ENCODE measurements around the gene NYNRIN.

Gene NYNRIN

GRCh38 chr14:24365600-24366412 is 33.0 kb upstream of the NYNRIN start:
- H3K4me3 ChIP-seq (ENCODE audit: low read depth, low read length): peak overlapping the region; percentile 59
- peak; percentile 65 for DNase-seq (ENCODE audit: low read depth, low spot score)
- ChIA-PET POLR2A (interaction anchor here (0.6 to 2.3 kb wide), 12 partner anchors 8 to 76 kb away, joined by 3 to 32 read pairs (median 4); partner anchors contain the start of genes CBLN3, KHNYN and SDR39U1), CTCF (interaction anchor here (0.7 to 2.3 kb wide), 31 partner anchors 9 to 76 kb away, joined by 3 to 83 read pairs (median 5); partner anchors contain the start of genes ADCY4, CBLN3, CIDEB and KHNYN)
- TF ChIP-seq CTCF (IDR thresholded peaks at IDR 0.05; ENCODE audit: insufficient read depth, low read length, missing control alignments): peak; percentile 97

- DNase-seq (ENCODE audit: low read depth, low spot score): no peak
- peak overlapping the region; percentile 59 for H3K4me3 ChIP-seq (ENCODE audit: low read depth, low read length)
- CTCF ChIA-PET: interaction anchor here (0.8 to 2.3 kb wide), 25 partner anchors 10 to 75 kb away, joined by 3 to 83 read pairs (median 7); partner anchors contain the start of genes ADCY4, CBLN3, CIDEB and KHNYN
- POLR2A ChIA-PET: interaction anchor here (0.6 to 2.3 kb wide), 10 partner anchors 9 to 75 kb away, joined by 3 to 32 read pairs (median 4); partner anchors contain the start of genes CBLN3 and KHNYN
- TF ChIP-seq CTCF (IDR thresholded peaks at IDR 0.05; ENCODE audit: insufficient read depth, low read length, missing control alignments): no peak
These were observed 32.4 kb upstream of the NYNRIN start for GRCh38 chr14:24366413-24366720.

- ChIA-PET CTCF (interaction anchor here (0.8 to 2.3 kb wide), 20 partner anchors 10 to 74 kb away, joined by 3 to 83 read pairs (median 10); partner anchors contain the start of genes ADCY4, CBLN3, CIDEB and KHNYN), POLR2A (interaction anchor here (0.6 to 2.3 kb wide), 10 partner anchors 10 to 75 kb away, joined by 3 to 32 read pairs (median 4); partner anchors contain the start of genes CBLN3 and KHNYN)
- H3K4me3 ChIP-seq (ENCODE audit: low read depth, low read length): peak overlapping the region; percentile 59
- DNase-seq (ENCODE audit: low read depth, low spot score): peak; percentile 81
- TF ChIP-seq CTCF (IDR thresholded peaks at IDR 0.05; ENCODE audit: insufficient read depth, low read length, missing control alignments): no peak
These were observed 31.9 kb upstream of the NYNRIN start for GRCh38 chr14:24366721-24367513.

- CTCF ChIA-PET: interaction anchor here (1.5 to 6.2 kb wide), 3 partner anchors 8 to 64 kb away, joined by 3 to 46 read pairs (median 6); no protein-coding TSS in a partner anchor
- POLR2A ChIA-PET: interaction anchor here (0.6 kb wide), 1 partner anchor 68 kb away, joined by 5 read pairs; no protein-coding TSS in a partner anchor
- no peak for TF ChIP-seq CTCF (IDR thresholded peaks at IDR 0.05; ENCODE audit: insufficient read depth, low read length, missing control alignments)
- H3K4me3 ChIP-seq (ENCODE audit: low read depth, low read length): peak within 1 kb of the TSS; percentile 88
- peak; percentile 87 for DNase-seq (ENCODE audit: low read depth, low spot score)
These were observed 31.1 kb upstream of the NYNRIN start, which contains the start of gene NFATC4 for GRCh38 chr14:24367514-24368211. Gene NFATC4, plus strand, starts transcription at chr14:24368184. Its CDS starts 157 bp downstream, at chr14:24368341.

GRCh38 chr14:24368212-24368561 is 30.6 kb upstream of the NYNRIN start:
- CTCF ChIA-PET: interaction anchor here (1.5 to 6.2 kb wide), 3 partner anchors 9 to 63 kb away, joined by 3 to 46 read pairs (median 6); no protein-coding TSS in a partner anchor
- no peak for TF ChIP-seq CTCF (IDR thresholded peaks at IDR 0.05; ENCODE audit: insufficient read depth, low read length, missing control alignments)

More at GRCh38 chr14:24368212-24368561, 30.6 kb upstream of the NYNRIN start:
- H3K4me3 ChIP-seq (ENCODE audit: low read depth, low read length): peak overlapping the region; percentile 88
- POLR2A ChIA-PET: interaction anchor here (0.6 kb wide), 1 partner anchor 68 kb away, joined by 5 read pairs; no protein-coding TSS in a partner anchor
- DNase-seq (ENCODE audit: low read depth, low spot score): no peak

Measured in AG04449 (cell line).